Stimulated activated CD8-positive, alpha-beta memory T cell treated with anti-CD3 and anti-CD28 coated beads, Interleukin-4, amount 100 ng/mL, for 4 hours (primary cell): Measurements from ENCODE around the gene DPYSL5.

ENCODE experiments used
- DNase-seq, 2 donors: peaks; one replicate each; pipeline ENCODE4 v3.0.0-alpha.2; 2020; ENCODE audit warnings: low read depth in 2 of 2, low spot score in 1 of 2

The DPYSL5 gene

DNA sequence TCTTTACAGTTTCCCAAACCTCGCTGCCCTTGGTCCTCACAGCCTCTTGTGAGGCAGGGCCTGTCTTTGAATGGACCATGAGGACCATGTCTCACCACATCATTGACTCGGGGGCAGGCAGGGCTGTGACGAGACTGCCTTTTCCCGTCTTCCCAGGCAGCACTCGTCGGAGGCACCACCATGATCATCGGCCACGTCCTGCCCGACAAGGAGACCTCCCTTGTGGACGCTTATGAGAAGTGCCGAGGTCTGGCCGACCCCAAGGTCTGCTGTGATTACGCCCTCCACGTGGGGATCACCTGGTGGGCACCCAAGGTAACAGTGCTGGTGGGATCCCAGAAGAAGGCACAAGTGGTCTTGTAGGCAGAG lies 76.8 kb downstream of the DPYSL5 start:
- DNase-seq = no peak

DNA sequence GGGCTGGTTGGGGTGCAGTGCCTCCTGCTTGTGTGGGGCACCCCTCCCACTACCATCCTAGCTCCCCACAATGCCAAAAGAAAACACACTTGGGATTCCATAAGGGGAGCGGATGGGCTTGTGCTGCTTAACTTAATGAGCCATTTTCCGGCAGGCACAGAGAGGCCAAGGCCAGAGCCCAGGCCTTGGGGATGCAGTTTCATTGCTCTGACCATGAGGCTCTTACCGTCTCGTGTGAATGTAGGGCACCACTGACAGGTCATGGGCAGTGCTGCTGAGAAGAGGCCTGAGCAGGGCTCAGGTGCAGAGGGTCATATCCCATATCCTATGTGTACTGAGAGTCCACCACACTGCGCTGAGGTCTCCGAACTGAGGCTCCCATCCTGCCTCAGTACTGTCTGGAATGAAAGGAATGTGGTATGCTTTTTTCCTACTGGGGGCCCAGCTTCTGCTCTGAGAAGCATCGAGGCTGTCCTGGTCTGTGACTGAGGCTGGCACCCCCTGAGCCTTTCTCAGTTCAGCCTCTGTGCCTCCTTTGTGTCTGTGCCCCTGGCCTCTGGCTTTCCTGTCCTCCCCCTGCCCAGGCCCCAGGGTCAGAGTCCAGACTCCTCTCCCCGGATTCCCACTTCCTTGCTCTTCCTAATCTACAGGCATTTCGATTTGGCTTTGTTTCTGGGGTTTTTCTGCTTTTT lies 77.3 kb downstream of the DPYSL5 start:
- DNase-seq = no peak

- DNase-seq = no peak
Measured at GRCh38 chr2:26927221-26927620, 79.3 kb downstream of the DPYSL5 start.

DNA sequence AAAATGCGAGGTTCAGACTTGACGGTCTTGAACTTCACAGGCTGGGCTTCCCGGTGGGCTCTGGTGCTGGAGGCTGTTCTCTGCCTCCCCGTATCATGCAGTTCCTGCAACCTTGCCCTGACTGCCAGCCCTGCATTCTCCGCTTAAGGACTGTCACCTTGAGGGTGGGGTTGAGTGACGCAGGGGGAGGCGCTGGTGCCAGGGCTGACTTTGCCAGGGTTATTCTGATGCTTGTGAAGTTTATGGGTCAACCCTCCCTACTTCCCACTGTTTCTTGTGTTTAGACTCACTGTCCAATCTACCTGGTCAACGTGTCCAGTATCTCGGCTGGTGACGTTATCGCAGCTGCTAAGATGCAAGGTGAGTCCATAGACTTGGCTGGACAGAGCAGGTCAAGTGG lies 85.0 kb downstream of the DPYSL5 start:
- no peak for DNase-seq

- no peak for DNase-seq
Measured at GRCh38 chr2:26933431-26934334, 85.8 kb downstream of the DPYSL5 start.

DNA sequence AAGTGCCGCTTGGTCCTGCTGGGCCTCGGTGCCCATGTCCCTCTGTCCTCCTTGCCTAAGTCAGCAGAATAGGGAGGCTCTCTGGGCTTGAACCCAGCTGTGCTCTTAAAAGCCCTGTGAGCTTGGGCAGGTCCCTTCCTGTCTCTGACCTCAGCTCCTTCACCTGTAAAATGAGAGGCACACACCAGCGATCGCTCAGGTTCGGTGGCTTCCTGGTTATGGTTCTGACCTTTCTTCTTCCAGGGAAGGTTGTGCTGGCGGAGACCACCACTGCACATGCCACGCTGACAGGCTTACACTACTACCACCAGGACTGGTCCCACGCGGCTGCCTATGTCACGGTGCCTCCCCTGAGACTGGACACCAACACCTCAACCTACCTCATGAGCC lies 86.4 kb downstream of the DPYSL5 start:
- no peak for DNase-seq

DNA sequence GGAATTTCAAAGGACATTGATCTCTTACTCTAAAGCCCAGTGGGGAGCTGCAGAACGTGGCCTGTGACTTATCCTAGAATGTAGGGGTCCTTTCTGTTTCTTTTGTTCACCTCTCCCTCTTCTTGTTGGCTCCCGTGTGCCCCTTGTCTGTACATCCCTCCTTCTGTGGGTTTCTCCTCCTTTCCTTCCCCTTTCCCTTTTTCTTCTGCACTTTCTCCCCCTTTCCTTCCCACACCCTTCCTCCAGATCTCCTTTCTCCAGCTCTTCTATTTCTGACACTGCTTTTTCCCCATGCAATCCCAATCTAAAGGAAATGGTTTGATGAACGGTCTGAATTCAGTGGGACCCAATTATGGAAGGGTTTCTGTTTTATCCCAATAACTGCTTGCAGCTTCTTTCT lies 87.1 kb downstream of the DPYSL5 start:
- no peak for DNase-seq

DNA sequence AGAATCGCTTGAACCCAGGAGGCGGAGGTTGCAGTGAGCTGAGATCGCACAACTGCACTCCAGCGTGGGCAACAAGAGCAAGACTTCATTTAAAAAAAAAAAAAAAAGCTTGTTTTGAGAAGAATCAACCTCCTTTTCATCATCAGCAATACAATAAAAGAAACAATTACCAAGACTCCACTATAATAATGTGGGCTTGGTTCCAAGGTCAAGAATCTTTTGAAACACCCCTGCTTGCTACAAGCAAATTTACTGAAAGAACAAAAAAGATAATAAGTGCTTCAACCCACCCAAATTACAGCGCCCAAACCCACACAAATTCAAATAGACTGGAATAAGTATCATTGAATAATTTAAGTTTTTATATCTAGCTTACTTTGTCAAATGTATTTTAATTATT lies 88.9 kb downstream of the DPYSL5 start:
- DNase-seq = no peak

GRCh38 chr2:26938399-26939118 lies 90.6 kb downstream of the DPYSL5 start:
- no peak for DNase-seq

- no peak for DNase-seq
Measured at GRCh38 chr2:26940001-26940400, 92.1 kb downstream of the DPYSL5 start.

DNA sequence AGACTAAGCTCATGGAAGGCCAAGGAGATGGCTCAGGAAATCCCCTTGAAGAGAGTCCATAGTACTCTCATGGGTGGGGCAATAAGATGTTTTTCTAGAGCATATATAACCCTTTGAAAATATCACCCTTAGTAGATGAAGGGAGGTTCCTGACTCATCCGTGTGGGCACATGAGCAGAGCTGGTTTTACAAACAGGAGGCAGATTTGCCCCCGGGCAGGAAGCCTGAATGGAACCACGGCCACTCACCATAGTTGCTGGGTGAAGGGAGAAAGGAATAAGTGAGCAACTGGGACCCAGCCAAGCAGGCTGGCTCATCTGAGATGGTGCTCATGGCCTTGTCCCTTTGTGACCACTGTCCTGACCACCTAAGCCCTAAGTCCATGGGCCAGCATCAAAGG lies 93.6 kb downstream of the DPYSL5 start:
- DNase-seq = no peak

DNA sequence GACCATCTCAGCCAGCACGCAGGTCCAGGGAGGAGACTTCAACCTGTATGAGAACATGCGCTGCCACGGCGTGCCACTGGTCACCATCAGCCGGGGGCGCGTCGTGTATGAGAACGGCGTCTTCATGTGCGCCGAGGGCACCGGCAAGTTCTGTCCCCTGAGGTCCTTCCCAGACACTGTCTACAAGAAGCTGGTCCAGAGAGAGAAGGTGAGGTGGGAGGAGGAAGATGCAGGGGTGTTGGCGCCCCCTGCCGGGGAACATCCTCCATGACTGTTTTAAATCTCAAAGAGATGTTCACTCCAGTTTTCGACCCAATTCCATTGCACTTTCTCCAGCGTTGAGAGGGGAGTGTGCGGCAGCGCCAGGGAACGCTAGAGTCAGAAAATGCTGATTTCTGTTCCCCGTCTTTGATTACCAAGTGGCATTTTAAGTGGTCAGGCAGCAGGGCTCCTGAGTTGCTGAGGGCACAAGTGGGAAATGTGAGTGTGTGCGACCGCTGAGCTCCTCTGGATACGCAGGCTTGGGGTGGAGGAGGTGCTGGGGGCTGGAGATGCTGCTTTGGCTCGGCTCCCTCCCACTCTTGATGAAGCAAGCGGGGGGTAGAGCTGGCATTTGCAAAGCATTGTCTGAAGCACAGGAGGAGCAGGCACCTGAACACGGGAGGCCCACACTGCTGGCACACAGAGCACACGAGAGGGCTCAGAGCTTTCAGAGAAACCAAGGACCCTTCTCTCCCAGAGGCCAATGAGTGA lies 94.8 kb downstream of the DPYSL5 start:
- DNase-seq = peak in 1 of 2 donors; percentile 32

- DNase-seq = no peak
Measured at GRCh38 chr2:26945991-26946750, 98.2 kb downstream of the DPYSL5 start.

GRCh38 chr2:26946841-26947784 lies 99.2 kb downstream of the DPYSL5 start:
- DNase-seq = no peak

DNA sequence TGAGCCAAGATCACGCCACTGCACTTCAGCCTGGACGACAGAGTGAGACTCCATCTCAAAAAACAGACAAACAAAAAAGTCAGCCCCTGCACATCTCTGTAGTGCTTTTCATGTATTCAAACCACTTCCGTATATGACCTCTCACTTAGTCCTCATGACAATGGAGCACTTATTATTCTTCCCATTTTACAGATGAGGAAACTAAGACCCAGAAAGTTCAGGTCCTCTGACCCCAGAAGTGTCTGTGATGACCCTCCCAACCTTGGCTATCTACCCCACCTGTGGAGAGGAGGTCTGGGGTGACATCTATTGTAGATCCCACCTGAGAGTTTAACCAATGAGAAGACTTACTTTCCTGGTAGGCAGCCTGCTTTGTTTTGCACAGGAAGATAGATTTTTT lies 100.9 kb downstream of the DPYSL5 start:
- DNase-seq = no peak

DNA sequence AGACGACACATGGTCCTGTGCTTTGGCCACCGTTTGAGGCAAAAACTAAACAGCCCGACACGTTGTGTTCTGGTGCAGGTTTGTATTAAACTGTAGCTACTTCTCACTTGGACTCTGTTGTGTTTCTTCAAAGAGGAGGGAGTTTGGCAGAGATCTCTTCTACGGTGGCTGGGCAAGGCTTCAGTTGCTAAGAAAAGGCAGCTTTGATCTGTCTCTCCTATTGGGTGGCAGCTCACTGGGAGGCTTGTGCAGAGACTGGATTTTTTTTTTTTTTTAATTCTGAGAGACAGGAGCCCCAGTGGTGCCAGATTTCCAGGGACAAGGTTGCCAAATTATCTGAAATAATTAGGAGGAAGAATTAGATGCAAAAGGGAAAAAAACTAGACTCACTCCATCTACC lies 102.3 kb downstream of the DPYSL5 start:
- no peak for DNase-seq

GRCh38 chr2:26951236-26951635 lies 103.3 kb downstream of the DPYSL5 start:
- no peak for DNase-seq

DNA sequence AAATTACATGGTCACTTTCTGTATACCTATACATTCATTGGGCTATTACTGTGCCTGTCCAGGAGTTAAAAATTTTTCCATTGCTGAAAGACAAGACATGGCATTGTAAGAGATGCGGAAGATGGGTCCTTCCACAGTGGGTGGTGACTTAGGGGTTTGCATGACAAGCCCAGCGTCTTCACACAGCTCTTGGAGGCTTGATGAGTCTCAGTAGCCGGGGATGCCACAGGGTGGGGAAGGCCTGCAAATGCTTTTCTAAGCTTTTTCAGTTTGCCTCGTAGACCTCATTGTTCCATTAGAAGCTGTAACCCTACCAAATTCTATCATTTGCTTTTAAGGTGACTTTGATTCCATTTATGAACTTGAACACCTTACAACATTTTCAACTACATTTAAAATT lies 104.4 kb downstream of the DPYSL5 start:
- no peak for DNase-seq

DNA sequence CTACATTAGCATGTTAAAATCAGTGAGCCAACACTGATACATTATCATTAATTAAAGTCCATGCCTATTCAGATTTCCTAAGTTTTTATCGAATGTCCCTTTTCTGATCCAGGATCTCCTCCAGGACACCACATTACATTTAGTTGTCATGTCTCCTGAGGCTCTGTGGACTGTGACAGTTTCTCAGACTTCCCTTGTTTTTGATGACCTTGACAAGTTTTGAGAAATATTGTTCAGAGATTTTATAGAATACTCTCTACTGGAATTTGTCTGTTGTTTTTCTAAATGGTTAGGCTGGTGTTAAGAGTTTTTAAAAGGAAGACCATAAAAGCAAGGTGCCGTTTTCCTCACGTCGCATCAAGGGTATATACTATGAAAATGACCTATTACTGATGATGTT lies 106.2 kb downstream of the DPYSL5 start:
- no peak for DNase-seq
